Stimulated activated CD8-positive, alpha-beta memory T cell treated with anti-CD3 and anti-CD28 coated beads, Interleukin-2, amount 100 ng/mL, for 48 hours (primary cell): ENCODE measurements around the gene DUSP12.
"Not testable (repeated sequence)": the region's sequence is repeated elsewhere in the genome, so short reads cannot be mapped to it uniquely, and the experiment has no call there.

Experiments
- DNase-seq, 2 donors: peaks; one replicate each; pipeline ENCODE4 v3.0.0-alpha.2; 2020; ENCODE audit warnings: low read depth in 2 of 2

The DUSP12 gene

DNA sequence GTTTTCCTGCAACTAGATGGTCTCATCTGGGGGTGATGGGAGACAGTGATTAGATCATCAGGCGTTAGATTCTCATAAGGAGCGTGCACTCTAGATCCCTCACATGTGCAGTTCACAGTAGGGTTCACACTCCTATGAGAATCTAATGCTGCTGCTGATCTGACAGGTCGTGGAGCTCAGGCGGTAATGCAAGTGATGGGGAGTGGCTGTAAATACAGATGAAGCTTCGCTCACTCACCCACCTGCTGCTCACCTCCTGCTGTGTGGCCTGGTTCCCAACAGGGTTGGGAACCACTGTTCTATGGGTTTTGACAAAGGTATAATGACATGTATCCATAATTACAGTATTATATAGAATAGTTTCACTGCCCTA, 20.1 kb downstream of the DUSP12 start:
- DNase-seq, result not testable (repeated sequence)

DNA sequence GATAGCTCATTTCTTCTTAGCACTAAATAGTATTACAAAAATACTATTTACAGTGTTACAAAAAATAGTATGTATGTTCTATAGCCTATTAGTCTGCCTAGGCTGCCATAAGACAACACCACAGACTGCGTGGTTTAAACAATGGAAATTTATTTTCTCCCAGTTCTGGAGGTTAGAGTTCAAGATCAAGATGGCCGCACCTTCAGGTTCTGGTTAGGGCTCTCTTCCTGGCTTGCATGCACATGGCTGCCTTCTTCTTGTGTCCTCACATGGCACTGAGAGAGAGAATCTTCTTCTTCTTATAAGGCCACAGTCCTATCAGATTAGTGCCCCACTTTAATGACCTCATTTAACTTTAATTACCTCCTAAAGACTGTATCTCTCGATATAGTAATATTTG, 20.7 kb downstream of the DUSP12 start:
- no peak for DNase-seq

DNA sequence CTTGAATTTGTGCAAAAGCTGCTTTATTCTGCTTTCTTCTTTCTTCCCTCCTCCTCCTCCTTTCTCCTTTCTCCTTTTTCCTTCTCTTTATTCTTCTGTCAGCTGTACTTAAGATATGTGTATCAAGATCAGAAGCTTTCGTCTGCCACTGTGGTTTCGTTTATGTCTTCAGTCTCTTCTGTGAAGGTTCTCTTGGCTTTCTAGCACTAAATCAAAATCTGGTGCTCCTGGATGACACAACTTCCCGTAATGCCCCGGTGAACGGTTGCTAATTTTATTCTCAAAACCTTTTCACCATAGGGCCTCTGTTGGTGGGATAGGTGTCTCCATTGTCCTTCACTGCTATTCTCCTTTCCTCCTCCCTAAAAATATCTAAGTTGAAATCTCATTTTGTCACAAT, 21.6 kb downstream of the DUSP12 start:
- DNase-seq, result no peak

DNA sequence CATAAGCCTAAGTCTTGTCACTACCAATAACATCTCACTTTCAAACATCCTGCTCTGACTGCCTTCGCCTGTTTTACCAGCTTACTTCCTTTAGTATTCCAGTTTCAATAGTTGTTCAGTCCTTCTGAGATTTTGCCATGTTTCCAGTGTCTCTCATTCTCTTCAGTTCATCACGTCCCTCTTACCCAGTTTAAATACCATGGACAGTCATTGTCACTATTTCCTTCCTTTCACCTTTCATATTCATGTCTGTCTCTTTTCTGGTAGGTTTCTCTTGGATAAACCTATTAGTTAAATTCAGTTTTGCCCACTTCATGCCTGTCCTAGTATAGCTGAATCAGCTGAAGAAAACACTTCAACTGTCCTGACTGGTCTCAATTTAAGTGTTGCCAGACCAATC, 22.4 kb downstream of the DUSP12 start:
- DNase-seq, result no peak

DNA sequence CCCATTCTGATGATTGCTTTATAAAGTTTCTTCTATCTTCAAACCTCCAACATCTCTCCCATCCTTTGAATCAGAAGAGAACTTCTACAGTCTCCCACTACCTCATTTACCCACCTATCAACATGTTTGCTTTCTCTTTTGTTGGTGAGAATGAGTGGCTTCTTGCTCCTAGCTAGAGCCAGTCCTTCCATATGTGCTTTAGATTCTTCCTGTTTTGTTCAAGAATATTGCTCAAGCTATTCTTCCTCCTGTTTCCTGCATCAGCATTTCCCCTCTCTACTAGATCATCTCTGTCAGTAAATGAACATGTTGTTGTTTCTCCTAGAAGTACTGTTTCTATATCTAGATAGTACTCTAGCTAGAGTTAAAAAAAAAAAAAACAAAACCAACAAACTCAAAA, 22.8 kb downstream of the DUSP12 start:
- DNase-seq, result no peak

DNA sequence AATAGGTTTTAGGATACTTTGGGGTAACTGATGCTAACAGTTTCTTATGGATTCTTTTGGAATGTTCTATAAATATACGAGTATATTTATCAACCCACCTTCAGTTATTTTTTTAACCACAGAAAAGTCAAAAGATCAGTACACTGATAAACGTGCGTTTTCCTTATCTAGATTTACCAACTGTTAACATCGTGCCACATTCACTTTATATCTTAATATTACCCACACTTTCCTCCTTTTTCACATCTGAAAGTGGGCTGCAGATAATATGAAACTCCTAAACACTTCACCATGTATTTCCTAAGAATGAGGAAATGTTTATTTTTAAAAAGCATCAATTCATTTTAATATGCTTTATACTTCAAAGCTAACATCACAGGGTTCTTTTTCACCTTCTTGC, 24.2 kb downstream of the DUSP12 start:
- DNase-seq, result no peak

DNA sequence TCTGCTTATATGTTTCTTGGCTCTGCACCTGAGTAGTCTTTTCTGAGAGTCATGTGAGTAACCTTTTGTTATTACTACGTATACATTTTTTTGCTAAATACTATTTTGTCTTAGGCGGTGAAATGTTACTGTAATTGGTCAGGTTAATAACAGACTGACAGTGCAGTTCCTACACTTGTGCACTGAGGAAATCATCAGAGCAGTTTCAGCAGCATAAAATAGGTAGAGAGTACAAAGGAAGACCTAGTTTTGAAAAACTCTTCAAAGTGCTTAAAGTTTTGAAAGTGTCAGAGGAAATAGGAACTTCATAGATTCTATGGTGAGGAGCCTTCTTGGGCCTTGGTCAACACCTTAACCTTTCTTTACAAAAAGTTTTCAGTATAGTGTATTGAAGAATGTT, 27.7 kb downstream of the DUSP12 start:
- DNase-seq, result no peak

DNA sequence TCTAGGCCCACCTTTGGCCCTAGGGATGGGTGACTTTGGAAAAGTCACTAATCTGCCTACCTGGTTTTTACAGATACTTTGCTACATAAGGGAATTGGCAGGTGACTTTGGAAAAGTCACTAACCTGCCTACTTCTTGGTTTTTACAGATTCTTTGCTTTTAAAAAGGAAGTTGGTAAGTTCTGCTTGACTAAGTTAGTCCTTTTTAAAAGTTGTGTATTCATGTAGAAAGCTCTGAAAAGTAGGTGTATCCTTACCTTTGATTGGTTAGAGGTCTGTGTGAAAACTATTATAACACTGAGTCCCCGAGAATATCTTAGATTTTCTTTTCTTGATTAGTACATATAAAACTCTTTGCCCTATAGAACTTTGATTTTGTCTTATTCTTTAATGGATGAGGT, 28.9 kb downstream of the DUSP12 start:
- no peak for DNase-seq

DNA sequence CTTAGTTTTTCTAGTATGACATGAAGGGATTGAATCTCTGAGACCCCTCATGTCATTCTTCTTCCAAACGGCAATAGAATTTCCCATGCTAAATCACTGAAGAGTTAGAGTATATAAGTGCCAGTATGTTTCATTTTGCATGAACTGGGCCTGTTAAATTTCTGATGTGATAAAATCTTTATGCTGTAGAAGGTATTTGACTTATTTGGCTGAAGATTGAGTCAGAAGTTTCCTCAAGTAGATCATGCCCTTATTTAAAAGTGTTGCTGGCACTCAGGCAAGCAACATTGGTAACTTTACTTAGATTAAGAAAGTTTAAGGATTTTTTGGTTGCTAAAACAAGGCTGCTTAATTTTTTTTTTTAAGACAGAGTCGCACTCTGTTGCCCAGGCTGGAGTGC, 29.8 kb downstream of the DUSP12 start:
- no peak for DNase-seq

DNA sequence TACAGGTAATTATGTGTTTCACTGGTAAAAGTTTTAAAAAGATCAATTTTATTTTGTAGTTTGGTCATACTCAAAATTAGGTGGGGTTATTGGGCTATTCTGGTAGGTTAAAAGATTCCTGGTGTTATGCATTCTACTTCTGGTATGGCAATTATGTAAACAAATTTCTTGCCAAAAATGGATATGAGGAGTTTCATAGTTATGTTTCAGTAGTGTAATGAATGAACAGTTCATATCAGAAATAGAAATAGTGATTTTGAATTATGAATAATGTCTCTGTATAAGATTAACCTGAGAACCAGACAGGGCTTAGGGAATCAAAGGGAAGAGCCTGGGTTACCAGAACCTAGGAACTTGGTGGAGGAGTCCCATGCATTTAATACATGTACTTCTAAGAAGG, 32.4 kb downstream of the DUSP12 start:
- DNase-seq, result no peak

DNA sequence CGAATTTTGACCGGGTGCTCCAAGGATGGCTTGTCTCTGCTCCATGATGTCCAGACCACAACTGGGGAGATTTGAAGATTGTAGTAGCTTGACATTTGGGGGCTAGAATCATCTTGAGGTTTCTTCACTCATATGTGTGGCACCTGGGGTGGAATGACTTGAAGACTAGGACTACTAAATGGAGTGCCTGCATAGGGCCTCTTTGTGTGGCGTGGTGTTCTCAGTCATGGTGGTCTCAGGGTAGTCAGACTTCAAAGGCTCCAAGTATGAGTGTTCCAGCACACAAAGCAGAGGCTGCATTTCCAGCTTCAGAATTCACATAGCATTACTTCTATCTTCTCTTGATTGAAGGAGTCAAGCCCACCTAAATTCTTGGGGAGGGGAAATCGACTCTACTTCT, 33.3 kb downstream of the DUSP12 start:
- DNase-seq, result no peak

DNA sequence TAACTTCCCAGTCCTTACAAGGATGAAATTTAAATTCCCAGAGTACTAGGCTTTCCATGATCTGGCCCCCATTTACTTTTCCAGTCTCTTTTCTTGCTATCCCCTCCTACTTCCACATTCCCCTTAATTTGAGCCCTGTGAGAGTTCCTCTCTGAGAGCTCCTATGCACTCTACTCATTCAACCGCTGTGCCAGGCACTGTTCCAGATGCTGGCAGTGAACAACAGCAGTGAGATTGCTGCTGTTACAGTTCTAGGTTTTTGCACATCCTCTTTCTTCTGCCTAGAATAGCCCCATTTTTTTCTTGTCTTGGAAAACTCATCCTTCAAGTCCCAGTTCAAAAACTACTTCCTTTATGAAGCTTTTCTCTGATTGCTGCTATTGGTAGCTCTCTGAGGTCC, 35.4 kb downstream of the DUSP12 start:
- DNase-seq, result no peak

DNA sequence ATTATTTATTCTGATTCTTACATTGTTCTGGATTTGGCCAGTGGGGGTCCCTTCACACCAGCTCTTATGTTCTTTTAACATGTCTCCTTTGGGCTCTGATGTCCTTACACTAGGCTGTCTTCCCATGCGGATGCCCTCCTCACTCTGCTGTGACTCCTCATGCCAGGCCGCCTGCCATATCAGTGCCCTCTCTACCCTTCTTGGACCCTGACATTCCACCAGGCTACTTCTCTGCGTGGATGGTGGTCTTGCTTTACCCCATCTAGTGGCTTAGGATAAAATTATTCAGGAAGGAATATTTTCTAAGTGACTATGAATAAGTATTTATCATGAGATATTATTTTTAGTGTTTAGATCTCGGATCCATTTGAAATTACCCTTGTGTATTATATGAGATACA, 37.8 kb downstream of the DUSP12 start:
- DNase-seq, result no peak

DNA sequence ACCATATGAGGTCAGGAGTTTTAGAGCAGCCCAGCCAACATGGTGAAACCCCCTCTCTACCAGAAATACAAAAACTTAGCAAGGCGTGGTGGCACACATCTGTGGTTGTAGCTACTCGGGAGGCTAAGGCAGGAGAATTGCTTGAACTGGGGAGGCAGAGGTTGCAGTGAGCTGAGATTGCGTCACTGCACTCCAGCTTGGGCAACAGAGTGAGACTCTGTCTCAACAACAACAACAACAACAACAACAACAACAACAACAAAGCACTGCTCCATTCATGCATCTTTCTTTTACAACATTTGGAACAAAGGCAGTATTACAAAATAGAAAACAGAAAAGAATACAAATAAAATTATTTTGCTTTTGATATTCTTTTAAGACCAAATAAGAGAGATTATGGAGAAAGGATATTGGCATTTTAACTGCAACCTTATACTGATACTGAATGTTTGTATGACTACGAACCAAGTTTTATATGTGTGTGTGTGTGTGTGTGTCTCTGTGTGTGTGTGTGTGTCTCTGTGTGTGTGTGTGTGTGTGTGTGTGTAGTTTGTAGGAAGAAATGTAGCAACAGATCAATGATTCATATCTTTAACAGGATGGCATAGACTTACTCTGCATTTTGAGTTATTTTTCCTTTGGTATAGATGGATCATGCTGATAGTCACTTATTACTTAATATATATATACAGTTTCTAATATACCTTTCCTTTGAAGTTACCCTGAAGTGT, 41.2 kb downstream of the DUSP12 start:
- DNase-seq, result no peak

DNA sequence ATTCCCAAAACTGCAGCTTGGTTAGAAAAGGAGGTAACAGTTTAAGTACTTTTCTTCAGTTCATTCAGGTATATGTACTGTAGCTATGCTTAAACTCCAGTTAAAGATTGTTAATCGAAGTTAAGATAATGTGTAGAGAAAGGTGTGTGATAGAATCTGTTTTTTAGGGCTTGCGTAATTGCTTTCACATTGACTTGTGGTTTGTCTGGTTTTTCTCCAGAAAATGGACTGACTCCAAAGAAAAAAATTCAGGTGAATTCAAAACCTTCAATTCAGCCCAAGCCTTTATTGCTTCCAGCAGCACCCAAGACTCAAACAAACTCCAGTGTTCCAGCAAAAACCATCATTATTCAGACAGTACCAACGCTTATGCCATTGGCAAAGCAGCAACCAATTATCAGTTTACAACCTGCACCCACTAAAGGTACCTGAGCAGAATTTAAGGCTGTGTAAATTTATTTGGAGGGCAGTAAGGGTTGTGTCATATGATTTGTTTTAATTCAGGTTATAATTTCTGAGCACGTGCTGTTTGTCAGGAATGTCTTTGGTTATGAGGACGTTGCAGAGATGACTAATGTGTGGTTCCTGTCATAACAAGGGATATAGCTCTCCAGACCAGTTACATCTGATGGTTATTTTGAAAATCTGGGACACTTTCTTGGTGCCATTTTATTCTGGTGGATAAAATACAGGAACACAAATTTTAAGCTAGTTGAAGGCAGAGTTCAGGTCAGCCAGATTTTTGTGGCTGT, 42.5 kb downstream of the DUSP12 start:
- DNase-seq, result no peak

DNA sequence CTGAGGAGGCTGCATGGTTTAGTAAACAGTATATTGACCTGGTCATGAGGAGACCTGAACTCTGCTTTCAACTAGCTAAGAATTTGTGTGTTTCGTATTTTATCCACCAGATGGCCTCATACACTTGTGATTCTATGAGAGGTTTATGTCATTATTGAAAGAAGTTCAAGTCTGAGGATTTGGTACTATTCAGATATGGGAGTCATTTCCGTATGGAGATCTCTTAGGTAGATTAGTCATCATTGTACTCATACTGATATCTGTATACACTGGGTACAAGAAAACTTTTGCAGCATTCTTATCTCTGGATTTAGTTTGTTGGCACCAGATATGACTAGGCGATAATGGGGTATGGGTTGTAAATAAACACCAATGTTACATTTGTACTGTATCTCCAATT, 43.2 kb downstream of the DUSP12 start:
- DNase-seq, result no peak

DNA sequence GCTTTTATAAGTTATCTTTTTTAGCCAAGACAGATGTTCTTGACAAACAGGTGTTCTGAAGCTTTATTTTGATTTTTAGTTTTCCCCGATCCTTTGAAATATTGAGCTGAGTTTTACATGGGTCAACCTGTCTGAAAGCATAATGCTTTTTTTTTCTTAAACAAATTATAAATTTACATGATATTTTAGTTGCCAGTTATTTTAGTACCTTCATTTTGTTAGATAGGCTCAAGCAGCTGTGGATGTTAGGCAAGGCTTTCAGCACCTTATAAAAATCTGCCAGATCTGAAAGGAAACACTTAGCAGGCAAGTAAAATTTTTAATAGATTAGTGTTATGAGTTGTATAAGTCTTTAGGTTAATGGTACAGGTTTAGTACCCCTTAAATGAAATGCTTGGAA, 50.2 kb downstream of the DUSP12 start:
- DNase-seq, result no peak

DNA sequence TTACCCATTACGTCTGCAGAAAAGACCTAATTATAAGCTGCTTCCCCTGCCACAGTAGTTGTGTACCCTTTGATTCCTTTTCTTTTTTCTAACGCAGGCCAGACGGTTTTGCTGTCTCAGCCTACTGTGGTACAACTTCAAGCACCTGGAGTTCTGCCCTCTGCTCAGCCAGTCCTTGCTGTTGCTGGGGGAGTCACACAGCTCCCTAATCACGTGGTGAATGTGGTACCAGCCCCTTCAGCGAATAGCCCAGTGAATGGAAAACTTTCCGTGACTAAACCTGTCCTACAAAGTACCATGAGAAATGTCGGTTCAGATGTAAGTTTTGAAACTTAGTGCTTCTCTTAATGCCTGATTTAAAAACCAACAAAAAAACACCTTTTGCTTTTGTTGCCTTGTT, 52.4 kb downstream of the DUSP12 start:
- no peak for DNase-seq

DNA sequence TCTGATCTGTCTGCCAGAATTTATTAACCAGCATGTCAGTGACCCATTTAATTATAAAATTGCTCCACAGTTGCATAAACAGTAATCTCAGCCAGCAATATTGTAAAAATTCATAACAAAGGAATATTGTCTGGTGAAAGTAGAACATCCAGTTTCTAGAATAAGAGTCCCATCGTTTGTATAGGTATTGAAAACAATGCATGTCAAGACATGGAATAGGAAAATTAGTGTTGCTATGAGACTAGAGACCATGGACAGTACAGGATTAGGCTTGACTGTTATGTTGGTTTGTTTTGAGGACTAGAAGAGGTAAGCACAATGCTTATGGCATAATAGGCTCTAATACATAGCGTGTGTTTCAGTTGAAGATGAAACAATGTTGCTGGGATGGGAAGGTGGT, 53.6 kb downstream of the DUSP12 start:
- DNase-seq, result no peak

DNA sequence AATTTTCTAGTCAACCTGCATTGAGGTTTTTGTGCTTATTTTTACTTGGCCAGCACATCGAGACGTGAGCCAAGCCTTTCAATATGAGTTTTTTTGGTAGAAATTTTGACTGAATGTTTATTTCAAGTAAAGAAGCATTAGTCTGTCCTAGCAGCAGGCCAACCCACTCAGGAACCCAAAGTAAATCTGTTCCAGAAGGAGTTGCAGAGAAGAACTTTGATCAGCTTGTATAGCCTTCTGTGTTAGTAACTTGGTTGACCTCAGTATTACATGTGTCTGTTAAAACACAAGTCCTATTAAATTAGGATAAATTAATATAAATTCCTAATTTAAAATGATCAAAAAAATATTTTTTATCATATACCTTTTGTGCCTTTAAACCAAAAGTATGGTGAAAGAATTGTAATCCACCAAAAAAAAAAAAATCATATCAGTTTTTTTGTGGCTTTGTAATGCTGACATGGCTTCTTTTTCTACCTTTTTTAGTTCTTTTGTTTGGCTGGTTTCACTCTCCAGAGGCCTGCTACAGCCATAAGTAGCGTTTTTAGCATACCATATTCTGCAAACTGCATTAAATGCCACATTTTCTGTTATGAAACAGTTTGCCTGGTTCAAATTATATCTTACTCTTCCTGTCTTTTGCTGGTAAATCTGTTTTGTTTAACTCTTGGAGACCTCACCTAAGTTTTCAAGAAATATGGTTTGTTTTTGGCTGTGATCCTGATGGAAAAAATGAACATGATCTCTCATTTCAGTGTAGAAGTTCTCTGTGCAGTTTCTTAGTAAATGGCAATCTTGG, 56.0 kb downstream of the DUSP12 start:
- DNase-seq, result no peak
